Kidney (tissue), 14 donors: ENCODE results near the gene ALK. TPM values are rescaled to one million over a fixed set of nuclear protein-coding genes. Genes with fewer than 3 reads are reported as not detected.

Experiments
- DNase-seq, 5 donors: peaks; one replicate each; pipeline ENCODE4 v3.0.0-alpha.2; 2013 to 2020
- FAIRE-seq: peaks from 2 replicates; lab custom pipeline; 2012; peaks lifted over from hg19 to GRCh38; lab: Jason Lieb, UNC
- H3K27ac ChIP-seq, 2 donors: one replicate each; pipeline ENCODE4 v1.7.0; 2013; ENCODE audit warnings: low read depth in 2 of 2, low read length in 2 of 2, inconsistent platforms in 1 of 2
- H3K27me3 ChIP-seq: one replicate; pipeline ENCODE4 v1.7.1; 2013; ENCODE audit warnings: low read length, inconsistent platforms; ENCODE audit not compliant: control insufficient read depth, insufficient read depth
- H3K36me3 ChIP-seq, 3 donors: one replicate each; pipeline versions ENCODE4 v1.7.0 to v1.7.1; 2013; ENCODE audit warnings: low read length in 3 of 3, control low read depth in 1 of 3, inconsistent platforms in 1 of 3; ENCODE audit not compliant: insufficient read depth in 3 of 3, control insufficient read depth in 2 of 3
- H3K4me1 ChIP-seq, 3 donors: one replicate each; pipeline versions ENCODE4 v1.7.0 to v1.7.1; 2013; ENCODE audit warnings: low read length in 3 of 3, inconsistent platforms in 1 of 3, low read depth in 1 of 3; ENCODE audit not compliant: control insufficient read depth in 2 of 3, insufficient read depth in 2 of 3
- H3K4me3 ChIP-seq, 3 donors: one replicate each; pipeline versions ENCODE4 v1.7.0 to v1.8.1; 2013; ENCODE audit warnings: low read length in 3 of 3, control low read depth in 1 of 3, inconsistent platforms in 1 of 3
- H3K9ac ChIP-seq, 3 donors: one replicate each; pipeline versions ENCODE4 v1.7.0 to v1.7.1; 2013; ENCODE audit warnings: low read length in 3 of 3, control low read depth in 1 of 3, inconsistent platforms in 1 of 3
- H3K9me3 ChIP-seq, 3 donors: one replicate each; pipeline versions ENCODE4 v1.7.0 to v1.7.1; 2013; ENCODE audit warnings: low read length in 3 of 3, control low read depth in 1 of 3, inconsistent platforms in 1 of 3; ENCODE audit not compliant: control insufficient read depth in 2 of 3, insufficient read depth in 1 of 3
- CTCF ChIP-seq: IDR thresholded peaks from 3 replicates; pipeline ENCODE4 v1.5.1; 2012; ENCODE audit warnings: mild to moderate bottlenecking, moderate library complexity, borderline replicate concordance; ENCODE audit not compliant: insufficient read depth; ENCODE audit errors: extremely low read depth
- intact Hi-C: fragments of 100-400 bp; cut with DNase I; formaldehyde crosslinking; loops from one replicate; pipeline ENCODE4 v1.11.1; 2022
- polyA plus RNA-seq: library from polyadenylated mRNA; stranded (reverse); fragments of 350-450 nt; fragmentation: Illumina TruSeq; extraction: RNeasy Lipid Tissue Mini Kit (QIAGEN cat#74804); gene quantifications from one replicate; pipeline ENCODE4 v1.2.3, GENCODE V29; 2014; ENCODE audit warnings: low read depth, low replicate concordance; ENCODE audit not compliant: insufficient read depth
- total RNA-seq: library from RNA; stranded (reverse); fragmentation: NEBNext Ultra II Directional; extraction: Animal tissue kit (Norgen Biotek cat#: 25700); gene quantifications from one replicate; pipeline ENCODE4 v1.2.1, GENCODE V29; 2021
- donor health status: control.
- donor health status: control.
- donor health status: control.
- donor health status: control.
- donor health status: control.
- donor health status: DM: yes; HTN: yes; CAD: no.
- donor health status: Normal renal cell carcinoma (clear cell type).

ALK gene
- total and polyA plus RNA-seq, 2 donors from 2014 or later, result 0.13 TPM; not detected in 1

GRCh38 chr2:29786361-29786760 is 135.0 kb downstream of the ALK start:
- no peak for TF ChIP-seq CTCF
- intact Hi-C loops, result no loop called here
- no peaks in the 10 kb centered on the region for H3K27me3 ChIP-seq
- H3K4me1 ChIP-seq, result no peaks in the 10 kb centered on the region
- H3K9me3 ChIP-seq, result no peaks in the 10 kb centered on the region
- no peaks in the 10 kb centered on the region for H3K36me3 ChIP-seq
- no peak overlapping the region for H3K9ac ChIP-seq
- DNase-seq, result no peak
- H3K4me3 ChIP-seq, result no peak overlapping the region
- no peak overlapping the region for H3K27ac ChIP-seq
- FAIRE-seq, result no peak

DNA sequence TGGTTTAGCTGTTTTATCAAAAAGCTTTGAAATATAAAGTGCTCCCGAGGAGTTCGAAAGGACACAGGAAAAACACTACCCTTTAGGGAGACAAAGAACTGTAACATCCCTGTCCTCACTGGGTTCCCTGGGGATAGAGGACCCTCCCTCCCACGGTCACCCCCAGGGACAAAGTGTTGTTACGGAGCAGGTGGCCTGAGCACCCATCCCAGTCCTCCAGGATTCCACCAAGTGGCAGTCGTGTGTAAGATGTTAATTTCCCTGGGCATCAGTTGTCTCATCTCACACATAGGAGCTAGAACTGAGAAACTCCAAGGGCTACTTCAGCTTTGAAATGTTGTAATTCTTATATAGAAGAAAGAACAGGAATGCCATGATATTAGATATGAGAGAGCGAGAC is 137.7 kb downstream of the ALK start:
- DNase-seq (no peak), FAIRE-seq (no peak)
- intact Hi-C loops, result no loop called here
- TF ChIP-seq CTCF, result no peak
- Histone ChIP-seq H3K27ac (no peak overlapping the region), H3K27me3 (no peaks in the 10 kb centered on the region), H3K4me3 (no peak overlapping the region), H3K4me1 (no peaks in the 10 kb centered on the region), H3K9ac (no peak overlapping the region), H3K36me3 (no peaks in the 10 kb centered on the region), H3K9me3 (no peaks in the 10 kb centered on the region)

- Histone ChIP-seq H3K4me1 (no peaks in the 10 kb centered on the region), H3K36me3 (no peaks in the 10 kb centered on the region), H3K9ac (no peak overlapping the region), H3K27ac (no peak overlapping the region), H3K27me3 (no peaks in the 10 kb centered on the region), H3K9me3 (no peaks in the 10 kb centered on the region), H3K4me3 (no peak overlapping the region)
- intact Hi-C loops, result no loop called here
- no peak for TF ChIP-seq CTCF
- DNase-seq (peak in 4 of 5 donors; percentile 44 to 88 (median 70)), FAIRE-seq (no peak)
Measured at GRCh38 chr2:29782549-29783458, 138.6 kb downstream of the ALK start.
